Measurements from ENCODE around the gene TRIM47.

DNA sequence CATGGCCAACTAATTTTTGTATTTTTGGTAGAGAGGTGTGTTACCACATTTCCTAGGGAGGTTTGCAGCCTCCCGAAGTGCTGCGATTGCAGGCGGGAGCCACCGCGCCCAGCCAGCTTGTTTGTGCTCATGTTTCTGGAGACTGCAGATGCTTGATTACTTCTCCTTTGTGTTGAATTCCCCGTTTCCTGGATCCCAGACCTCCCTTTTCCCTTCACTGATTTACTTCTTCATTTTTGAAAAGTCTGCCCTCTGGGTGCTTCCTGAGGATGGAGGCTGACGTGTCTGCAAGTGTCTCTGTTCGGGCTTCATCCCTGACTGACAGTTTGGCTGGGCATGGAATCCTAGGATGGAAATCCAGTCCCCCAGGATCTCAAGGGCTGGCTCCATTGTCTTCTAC, 7.0 kb upstream of the TRIM47 start:
- TF ChIP-seq CTCF (IDR thresholded peaks at IDR 0.05; ENCODE audit: low read length): no peak
- no peak for TF ChIP-seq EZH2 (IDR thresholded peaks at IDR 0.05; ENCODE audit: borderline replicate concordance, low read length)
